Calu3 (cell line): ENCODE results near the gene VPS13D. TPM values are rescaled to one million over a fixed set of nuclear protein-coding genes. Genes with fewer than 3 reads are reported as not detected.
A peak's percentile ranks its signal among the peaks of the same experiment; 100 is the strongest.
"Not testable (repeated sequence)": the region's sequence is repeated elsewhere in the genome, so short reads cannot be mapped to it uniquely, and the experiment has no call there.

Experiments
- BruUV-seq: library from RNA; stranded (reverse); fragments of 400-500 nt; replicated peaks from 2 replicates; lab custom pipeline; 2021; lab: Mats Ljungman, UMichigan
- CTCF ChIA-PET: fragments of 300-600 bp; sonication (Branson Sonifier 250); formaldehyde crosslinking; loops from one replicate; lab custom pipeline; 2022; ENCODE audit warnings: antibody characterized with exemption; lab: Charles Lee
- DNase-seq: peaks from one replicate; pipeline ENCODE4 v3.0.0; 2022
- H3K27ac Mint-ChIP-seq: one replicate; pipeline ENCODE4 v1.8.0; 2022; ENCODE audit warnings: mixed read lengths; ENCODE audit not compliant: unreplicated experiment
- H3K27me3 Mint-ChIP-seq: one replicate; pipeline ENCODE4 v1.8.0; 2022; ENCODE audit warnings: mixed read lengths; ENCODE audit not compliant: unreplicated experiment
- H3K36me3 Mint-ChIP-seq: one replicate; pipeline ENCODE4 v1.8.0; 2022; ENCODE audit warnings: mild to moderate bottlenecking, moderate library complexity, mixed read lengths; ENCODE audit not compliant: insufficient read depth, unreplicated experiment
- H3K4me1 Mint-ChIP-seq: one replicate; pipeline ENCODE4 v1.8.0; 2022; ENCODE audit warnings: mild to moderate bottlenecking, low read depth, mixed read lengths; ENCODE audit not compliant: unreplicated experiment
- H3K4me3 Mint-ChIP-seq: one replicate; pipeline ENCODE4 v1.8.0; 2022; ENCODE audit warnings: mild to moderate bottlenecking, low read depth, moderate library complexity, mixed read lengths; ENCODE audit not compliant: unreplicated experiment
- H3K9me3 Mint-ChIP-seq: one replicate; pipeline ENCODE4 v1.8.0; 2022; ENCODE audit warnings: low read depth, mixed read lengths; ENCODE audit not compliant: unreplicated experiment
- CTCF ChIP-seq: fragments of 200-600 bp; IDR thresholded peaks from one replicate; pipeline ENCODE4 v1.8.0; 2022; ENCODE audit warnings: antibody characterized with exemption; ENCODE audit not compliant: unreplicated experiment
- intact Hi-C: fragments of 100-400 bp; cut with micrococcal nuclease; formaldehyde crosslinking; loops from one replicate; pipeline ENCODE4 v1.10.0; 2022; ENCODE audit not compliant: unreplicated experiment
- total RNA-seq: library from RNA; stranded (reverse); gene quantifications from 2 replicates; pipeline ENCODE4 v1.2.3, GENCODE V29; 2022

Gene VPS13D
- total RNA-seq, 1 experiment from 2014 or later = 30.6 TPM

DNA sequence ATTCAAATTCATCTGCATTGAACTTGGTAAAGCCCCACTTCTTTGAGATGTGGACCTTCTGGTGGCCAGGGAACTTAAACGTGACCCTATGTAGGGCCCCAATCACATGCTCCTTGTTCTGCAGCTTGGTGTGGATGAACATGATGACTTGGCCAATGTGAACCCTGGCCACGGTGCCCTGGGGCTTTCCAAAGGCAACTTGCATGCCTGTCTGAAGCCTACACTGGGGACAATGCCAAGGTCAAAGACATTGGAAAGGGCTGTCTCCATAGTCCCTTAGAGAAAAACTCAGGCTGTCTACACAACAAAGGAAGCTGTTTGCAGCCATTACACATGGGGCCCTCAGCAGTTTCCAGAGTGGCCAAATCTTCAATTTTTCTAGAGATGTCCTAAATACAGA, 8.9 kb upstream of the VPS13D start:
- no peaks in the 10 kb centered on the region for H3K36me3 Mint-ChIP-seq
- intact Hi-C loops = no loop called here
- no peak for TF ChIP-seq CTCF
- DNase-seq = no peak
- H3K27me3 Mint-ChIP-seq = peaks cover 20% of the 10 kb centered on the region
- no peak overlapping the region for H3K27ac Mint-ChIP-seq
- CTCF ChIA-PET = no interaction called here
- no peaks in the 10 kb centered on the region for H3K4me1 Mint-ChIP-seq
- no peak overlapping the region for H3K4me3 Mint-ChIP-seq
- no peaks in the 10 kb centered on the region for H3K9me3 Mint-ChIP-seq
- no TSS peak for BruUV-seq

GRCh38 chr1:12222700-12223099, 7.1 kb upstream of the VPS13D start:
- BruUV-seq, H3K9me3 Mint-ChIP-seq, H3K4me3 Mint-ChIP-seq, H3K4me1 Mint-ChIP-seq, H3K27ac Mint-ChIP-seq, DNase-seq, H3K27me3 Mint-ChIP-seq, CTCF ChIA-PET, intact Hi-C loops, H3K36me3 Mint-ChIP-seq: not testable (repeated sequence)

GRCh38 chr1:12224092-12224491, 5.7 kb upstream of the VPS13D start:
- H3K4me1 Mint-ChIP-seq, H3K27ac Mint-ChIP-seq, intact Hi-C loops, H3K9me3 Mint-ChIP-seq, H3K4me3 Mint-ChIP-seq, CTCF ChIA-PET, DNase-seq, H3K36me3 Mint-ChIP-seq, BruUV-seq: not testable (repeated sequence)
- H3K27me3 Mint-ChIP-seq = peaks cover 12% of the 10 kb centered on the region

- Mint-ChIP-seq H3K36me3 (peaks cover 11% of the 10 kb centered on the region), H3K9me3 (no peaks in the 10 kb centered on the region), H3K4me3 (peak overlapping the region; percentile 78), H3K27me3 (peaks cover 12% of the 10 kb centered on the region), H3K4me1 (no peaks in the 10 kb centered on the region), H3K27ac (no peak overlapping the region)
- intact Hi-C loops = no loop called here
- CTCF ChIA-PET = interaction anchor here (0.8 kb wide), 1 partner anchor 105 kb away, joined by 3 read pairs; no protein-coding TSS in a partner anchor
- no TSS peak for BruUV-seq
- TF ChIP-seq CTCF = no peak
- no peak for DNase-seq
Measured at GRCh38 chr1:12228979-12229378, 851 bp upstream of the VPS13D start.

DNA sequence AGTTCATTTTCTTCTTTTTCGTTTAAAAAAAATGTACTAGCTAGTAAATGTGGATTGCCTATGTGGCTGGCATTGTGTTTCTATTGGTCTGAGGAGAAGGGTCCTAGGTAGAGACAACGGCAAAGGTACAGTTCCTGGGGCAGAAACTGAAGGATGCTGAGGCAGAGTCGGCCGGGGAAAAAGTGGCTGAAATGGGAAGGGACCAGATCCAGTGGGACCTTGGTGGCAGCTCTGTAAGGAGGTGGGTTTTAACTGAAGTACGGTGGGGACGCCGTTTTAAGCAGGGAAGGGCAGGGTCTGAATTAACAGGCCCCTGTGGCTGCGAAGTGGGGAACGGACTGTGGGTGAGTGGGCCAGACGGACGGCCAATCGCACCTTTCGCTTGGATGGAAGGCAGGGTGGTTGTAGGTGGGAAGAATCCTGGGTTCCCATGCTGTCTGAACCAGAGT, 420 bp upstream of the VPS13D start:
- Mint-ChIP-seq H3K9me3 (no peaks in the 10 kb centered on the region), H3K4me1 (no peaks in the 10 kb centered on the region), H3K36me3 (peaks cover 11% of the 10 kb centered on the region), H3K27me3 (peaks cover 12% of the 10 kb centered on the region), H3K27ac (no peak overlapping the region), H3K4me3 (peak overlapping the region; percentile 78)
- CTCF ChIA-PET = no interaction called here
- intact Hi-C loops = no loop called here
- TF ChIP-seq CTCF = no peak
- DNase-seq = no peak
- BruUV-seq = no TSS peak
